Subcutaneous adipose tissue (tissue), 4 donors: ENCODE measurements around the gene DCAF6. TPM values are rescaled to one million over a fixed set of nuclear protein-coding genes. Genes with fewer than 3 reads are reported as not detected.

ENCODE experiments used
- CTCF ChIP-seq: fragments of 450-650 bp; IDR thresholded peaks from one replicate; pipeline ENCODE4 v1.5.1; 2016; ENCODE audit warnings: low read depth, mild to moderate bottlenecking, control low read depth, antibody characterized with exemption, moderate library complexity
- total RNA-seq, 4 donors: library from RNA; depleted of rRNA; stranded (reverse); fragments of >200 nt; gene quantifications; one replicate each; pipeline ENCODE4 v1.1.0, GENCODE V29; 2016

The DCAF6 gene
- total RNA-seq, 4 donors from 2014 or later, result 94.4 to 116 (median 99.8) TPM

GRCh38 chr1:168098534-168099320, 162.2 kb downstream of the DCAF6 start:
- no peak for TF ChIP-seq CTCF

DNA sequence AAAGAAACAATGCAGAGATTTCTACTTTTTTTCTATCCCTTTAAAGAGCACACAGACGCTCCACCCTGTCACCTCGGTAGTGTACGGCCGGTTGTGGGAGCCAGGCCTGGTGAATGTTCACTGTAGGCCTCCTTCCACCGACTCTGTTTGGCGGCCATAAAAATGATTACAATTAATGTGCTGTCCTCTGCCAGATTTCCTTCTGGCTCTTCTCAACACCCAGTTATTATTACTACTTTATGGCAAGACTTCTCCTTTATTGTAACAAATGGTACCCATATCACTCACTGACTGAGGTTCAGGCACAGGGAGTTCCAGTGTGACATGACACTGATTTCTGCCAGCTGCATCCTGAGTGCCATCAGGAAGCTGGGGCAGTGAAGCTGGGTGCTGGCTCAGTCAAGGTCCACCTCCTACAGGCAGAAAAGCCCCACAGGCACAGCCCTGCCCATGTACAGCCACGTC, 162.9 kb downstream of the DCAF6 start:
- TF ChIP-seq CTCF, result no peak

- no peak for TF ChIP-seq CTCF
Measured at GRCh38 chr1:168100315-168101002, 164.0 kb downstream of the DCAF6 start.

GRCh38 chr1:168101336-168101735, 164.9 kb downstream of the DCAF6 start:
- no peak for TF ChIP-seq CTCF

DNA sequence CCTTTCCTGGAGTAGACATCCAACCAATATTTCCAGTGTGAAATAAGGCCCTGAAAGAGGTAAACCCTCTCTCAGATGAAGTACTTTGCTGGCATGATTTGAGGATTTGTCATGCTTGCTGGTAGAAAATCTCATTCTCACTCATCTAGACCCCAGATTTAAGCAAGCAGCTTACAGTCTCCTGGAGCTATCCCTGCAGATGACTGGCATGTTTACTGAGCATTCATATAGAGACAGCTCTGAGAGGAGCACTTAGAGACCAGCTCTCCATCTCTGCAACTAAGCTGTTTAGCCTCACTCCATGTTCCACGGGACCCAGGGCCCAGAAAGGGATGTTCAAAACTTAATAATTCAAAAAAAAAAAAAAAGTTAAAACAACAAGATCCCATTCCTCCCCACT, 166.0 kb downstream of the DCAF6 start:
- TF ChIP-seq CTCF, result no peak

- TF ChIP-seq CTCF, result no peak
Measured at GRCh38 chr1:168104535-168104934, 168.1 kb downstream of the DCAF6 start.

DNA sequence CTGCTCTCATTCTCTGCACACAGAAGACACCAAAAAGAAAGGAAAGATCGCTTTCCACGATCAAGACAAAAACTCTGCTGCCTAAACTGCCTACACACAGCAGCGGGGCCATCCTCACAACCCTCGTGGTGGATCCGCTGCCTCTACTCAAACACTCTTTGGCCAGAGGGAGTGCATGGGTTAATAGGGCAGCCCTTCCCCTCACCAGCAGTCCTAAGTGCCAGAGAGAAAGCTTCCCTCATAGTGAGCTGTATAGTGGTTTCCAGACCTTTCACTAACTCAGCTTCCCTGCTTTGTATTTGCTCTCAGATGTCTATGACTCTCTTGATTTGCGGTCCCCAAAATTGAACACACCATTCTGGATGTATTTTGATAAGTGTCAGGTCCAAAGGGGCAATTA, 169.4 kb downstream of the DCAF6 start:
- TF ChIP-seq CTCF, result no peak
